ENCODE results near the gene P2RY12.

P2RY12 gene

DNA sequence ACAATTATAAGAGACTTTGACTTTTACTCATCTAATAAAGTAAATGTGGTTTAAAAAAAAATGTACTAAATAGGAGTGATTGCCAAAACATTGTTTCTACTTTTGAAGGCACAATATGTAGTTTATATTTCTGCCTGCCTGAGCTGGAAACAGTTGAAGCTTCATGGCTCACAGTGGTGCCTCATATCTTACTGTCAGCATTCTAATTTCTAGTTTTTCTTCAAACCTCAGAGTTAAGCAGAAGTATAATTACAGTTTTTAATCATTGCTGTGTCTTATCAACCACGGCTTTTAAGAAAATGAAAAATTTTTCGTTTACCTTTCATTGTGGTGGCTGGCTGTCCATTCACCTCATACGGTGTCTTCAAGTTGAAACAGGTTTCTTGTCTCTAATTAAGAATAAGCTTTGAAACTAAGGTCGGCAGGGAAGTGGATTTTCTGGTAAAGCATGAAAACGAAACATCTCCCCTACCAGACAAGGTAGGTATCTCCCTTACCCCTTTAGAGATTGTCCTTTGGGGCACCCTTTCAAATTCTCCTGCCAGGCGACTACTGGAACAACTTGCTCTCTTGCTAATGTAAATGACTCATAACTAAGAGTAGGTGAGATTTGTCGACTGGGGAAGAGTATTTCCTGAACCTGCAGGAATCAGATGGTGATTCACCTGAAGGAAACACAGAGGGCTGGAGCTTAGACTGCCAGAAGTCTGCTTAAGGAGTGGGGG lies 68.1 kb downstream of the P2RY12 start, which contains the start of gene GPR87:
TSS of gene GPR87 (minus strand) at position 554 of the 725 bp plus-strand sequence. CDS start 16,720 bp downstream, outside the sequence.
- Histone ChIP-seq H3K27me3 (replicated peaks; ENCODE audit: control insufficient read depth, insufficient read depth, low read length) (no peaks in the 10 kb centered on the region; the same call in 1 of the 2 replicates), H3K4me3 (replicated peaks; ENCODE audit: low read depth, low read length) (no peak within 1 kb of the TSS), H3K36me3 (ENCODE audit: control insufficient read depth, insufficient read depth, low read length) (no peaks in the 10 kb centered on the region)
- TF ChIP-seq, protein P1, sequence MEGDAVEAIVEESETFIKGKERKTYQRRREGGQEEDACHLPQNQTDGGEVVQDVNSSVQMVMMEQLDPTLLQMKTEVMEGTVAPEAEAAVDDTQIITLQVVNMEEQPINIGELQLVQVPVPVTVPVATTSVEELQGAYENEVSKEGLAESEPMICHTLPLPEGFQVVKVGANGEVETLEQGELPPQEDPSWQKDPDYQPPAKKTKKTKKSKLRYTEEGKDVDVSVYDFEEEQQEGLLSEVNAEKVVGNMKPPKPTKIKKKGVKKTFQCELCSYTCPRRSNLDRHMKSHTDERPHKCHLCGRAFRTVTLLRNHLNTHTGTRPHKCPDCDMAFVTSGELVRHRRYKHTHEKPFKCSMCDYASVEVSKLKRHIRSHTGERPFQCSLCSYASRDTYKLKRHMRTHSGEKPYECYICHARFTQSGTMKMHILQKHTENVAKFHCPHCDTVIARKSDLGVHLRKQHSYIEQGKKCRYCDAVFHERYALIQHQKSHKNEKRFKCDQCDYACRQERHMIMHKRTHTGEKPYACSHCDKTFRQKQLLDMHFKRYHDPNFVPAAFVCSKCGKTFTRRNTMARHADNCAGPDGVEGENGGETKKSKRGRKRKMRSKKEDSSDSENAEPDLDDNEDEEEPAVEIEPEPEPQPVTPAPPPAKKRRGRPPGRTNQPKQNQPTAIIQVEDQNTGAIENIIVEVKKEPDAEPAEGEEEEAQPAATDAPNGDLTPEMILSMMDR (IDR thresholded peaks at IDR 0.05; ENCODE audit: insufficient read depth, low read length, poor library complexity, severe bottlenecking) = no peak
- DNase-seq (ENCODE audit: extremely low read depth, insufficient read length) = no peak

DNA sequence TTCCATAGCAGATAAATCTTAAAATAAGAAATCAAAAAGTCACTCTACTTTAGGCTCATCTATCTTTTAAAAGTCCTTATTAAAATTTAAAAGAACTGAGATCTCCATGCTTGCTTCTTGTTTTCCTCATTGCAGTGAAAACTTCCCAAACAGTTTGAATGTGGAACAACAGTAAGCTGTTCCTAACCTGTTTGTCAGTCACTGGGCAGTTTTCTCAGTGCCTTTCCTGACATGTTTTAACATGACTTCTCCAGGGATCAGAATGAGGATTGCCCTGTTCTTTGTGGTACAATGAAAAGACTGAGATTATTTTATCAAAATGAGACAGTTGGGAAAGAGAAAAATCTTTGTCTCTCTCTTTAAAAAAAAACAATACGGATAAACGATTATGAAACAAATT lies 68.7 kb downstream of the P2RY12 start:
- TF ChIP-seq, protein P1 (IDR thresholded peaks at IDR 0.05; ENCODE audit: insufficient read depth, low read length, poor library complexity, severe bottlenecking) = no peak
- H3K4me3 ChIP-seq (replicated peaks; ENCODE audit: low read depth, low read length) = no peak overlapping the region
- H3K36me3 ChIP-seq (ENCODE audit: control insufficient read depth, insufficient read depth, low read length) = no peaks in the 10 kb centered on the region
- DNase-seq (ENCODE audit: extremely low read depth, insufficient read length) = no peak
- H3K27me3 ChIP-seq (replicated peaks; ENCODE audit: control insufficient read depth, insufficient read depth, low read length) = no peaks in the 10 kb centered on the region; the same call in 1 of the 2 replicates

DNA sequence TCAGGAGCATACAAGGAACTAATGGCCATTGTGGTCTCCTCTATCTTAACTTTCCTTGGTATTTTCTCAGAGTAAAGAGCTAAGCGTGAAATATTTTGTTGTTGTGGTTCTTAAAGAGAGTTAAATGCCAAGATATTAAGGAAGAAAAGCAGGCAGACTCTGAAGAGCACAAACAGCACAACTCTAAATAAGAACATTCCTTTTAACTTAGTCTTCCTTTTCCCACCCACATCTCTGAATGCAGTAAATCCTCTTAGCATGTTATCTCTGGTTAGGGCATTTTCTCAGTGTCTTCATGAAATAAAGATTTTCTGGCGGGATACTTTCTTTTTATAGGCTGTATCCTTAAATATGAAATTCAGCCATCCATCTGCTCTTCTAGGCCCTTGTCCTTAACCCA lies 69.4 kb downstream of the P2RY12 start:
- DNase-seq (ENCODE audit: extremely low read depth, insufficient read length) = no peak
- Histone ChIP-seq H3K27me3 (replicated peaks; ENCODE audit: control insufficient read depth, insufficient read depth, low read length) (no peaks in the 10 kb centered on the region; the same call in 1 of the 2 replicates), H3K36me3 (ENCODE audit: control insufficient read depth, insufficient read depth, low read length) (no peaks in the 10 kb centered on the region), H3K4me3 (replicated peaks; ENCODE audit: low read depth, low read length) (no peak overlapping the region)
- TF ChIP-seq, protein P1 (IDR thresholded peaks at IDR 0.05; ENCODE audit: insufficient read depth, low read length, poor library complexity, severe bottlenecking) = no peak

DNA sequence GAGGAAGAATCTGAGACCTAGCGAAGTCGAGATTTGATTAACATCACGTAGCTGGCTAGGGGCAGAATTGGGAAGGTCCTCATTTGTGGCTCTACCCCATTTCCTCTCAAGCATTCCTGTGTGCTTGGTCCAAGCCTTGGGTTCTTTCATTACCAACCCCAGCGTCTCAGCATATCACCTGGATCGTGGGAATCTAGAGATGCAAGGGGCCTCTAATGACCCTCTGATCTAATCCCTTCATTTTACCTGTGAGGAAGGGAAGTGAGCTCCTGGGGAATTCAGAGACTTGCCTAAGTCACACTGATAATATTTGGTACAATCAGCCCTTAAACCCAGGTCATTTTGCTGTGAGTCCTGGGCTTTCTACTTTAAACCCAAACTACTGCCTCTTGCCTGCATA lies 70.0 kb downstream of the P2RY12 start:
- DNase-seq (ENCODE audit: extremely low read depth, insufficient read length) = no peak
- Histone ChIP-seq H3K36me3 (ENCODE audit: control insufficient read depth, insufficient read depth, low read length) (no peaks in the 10 kb centered on the region), H3K4me3 (replicated peaks; ENCODE audit: low read depth, low read length) (no peak overlapping the region), H3K27me3 (replicated peaks; ENCODE audit: control insufficient read depth, insufficient read depth, low read length) (no peaks in the 10 kb centered on the region; the same call in 1 of the 2 replicates)
- TF ChIP-seq, protein P1 (IDR thresholded peaks at IDR 0.05; ENCODE audit: insufficient read depth, low read length, poor library complexity, severe bottlenecking) = no peak

DNA sequence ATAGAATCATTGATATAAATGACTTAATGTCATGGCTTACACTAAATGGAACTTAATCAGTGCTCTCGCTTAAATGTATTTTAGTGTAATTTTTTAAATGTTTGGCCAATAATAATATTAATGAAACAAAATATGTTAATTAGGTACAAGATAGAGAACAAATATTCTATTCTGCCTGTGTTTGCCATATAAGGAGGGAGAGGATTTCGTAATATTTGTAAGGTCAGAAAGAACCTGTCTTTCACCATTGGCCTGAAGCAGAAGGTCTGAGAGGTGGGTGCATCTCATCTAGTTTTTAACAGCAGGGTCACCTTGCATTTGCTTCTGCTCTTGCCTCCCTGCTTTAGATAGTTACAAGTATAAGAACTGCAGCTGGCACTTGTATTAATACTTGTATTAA lies 70.4 kb downstream of the P2RY12 start:
- DNase-seq (ENCODE audit: extremely low read depth, insufficient read length) = no peak
- Histone ChIP-seq H3K36me3 (ENCODE audit: control insufficient read depth, insufficient read depth, low read length) (no peaks in the 10 kb centered on the region), H3K27me3 (replicated peaks; ENCODE audit: control insufficient read depth, insufficient read depth, low read length) (no peaks in the 10 kb centered on the region; the same call in 1 of the 2 replicates), H3K4me3 (replicated peaks; ENCODE audit: low read depth, low read length) (no peak overlapping the region)
- TF ChIP-seq, protein P1 (IDR thresholded peaks at IDR 0.05; ENCODE audit: insufficient read depth, low read length, poor library complexity, severe bottlenecking) = no peak

Measured in GM06990 (cell line).